GM21423 (cell line): Measurements from ENCODE around the gene ZNF691.
"Not testable (repeated sequence)": the region's sequence is repeated elsewhere in the genome, so short reads cannot be mapped to it uniquely, and the experiment has no call there.

Experiments
- ATAC-seq: cut with Tn5 transposase; IDR thresholded peaks from one replicate; pipeline ENCODE4 v1.9.1; 2021; ENCODE audit warnings: mild to moderate bottlenecking, moderate library complexity; ENCODE audit not compliant: unreplicated experiment

ZNF691 gene

DNA sequence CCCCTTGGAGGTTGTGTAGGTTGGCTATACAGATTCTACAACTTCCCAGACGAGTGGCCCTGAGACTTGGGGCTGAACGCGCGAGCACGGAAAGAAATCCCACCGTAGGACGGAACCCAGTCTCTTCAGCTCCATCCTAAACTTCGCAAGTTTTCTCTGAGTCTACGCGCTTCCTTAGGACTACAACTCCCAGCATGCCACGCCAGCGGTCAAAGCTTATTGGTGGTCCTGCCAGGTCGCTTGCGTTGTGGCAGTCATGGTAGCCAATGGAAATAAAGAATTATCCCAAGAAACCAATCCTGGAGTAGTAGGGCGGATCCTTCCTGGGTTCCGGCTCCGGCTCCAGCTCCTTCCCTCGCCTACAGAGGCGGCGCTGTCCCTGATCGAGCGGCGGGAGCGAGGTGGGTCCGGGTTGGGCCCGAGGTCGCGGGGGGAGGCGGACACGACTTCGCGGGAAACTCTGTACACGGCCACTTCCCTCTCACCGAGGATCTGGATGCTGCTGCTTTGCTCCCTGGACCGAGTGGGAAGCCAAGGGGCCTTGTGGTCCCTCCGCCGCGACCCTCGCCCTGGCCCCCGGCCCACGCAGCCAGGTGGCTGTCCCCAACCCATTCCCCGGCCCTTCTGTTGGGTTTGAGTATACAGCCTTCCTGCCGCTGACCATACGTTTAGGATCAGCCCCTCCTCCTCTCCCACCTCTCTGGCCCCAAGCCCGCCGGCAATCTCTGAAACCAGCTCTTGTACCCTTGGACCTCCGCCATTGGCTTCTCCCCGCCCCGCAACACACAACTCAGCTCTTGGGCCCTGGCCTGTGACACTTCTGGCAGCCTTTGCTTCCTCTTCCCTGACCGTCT, at the start of gene ZNF691:
Gene ZNF691 (plus strand): TSS at position 357 of the 854 bp plus-strand sequence. CDS start 3,046 bp downstream, outside the sequence.
- ATAC-seq: peak; percentile 80

- no peak for ATAC-seq
These were observed 49.0 kb upstream of the ZNF691 start for GRCh38 chr1:42797414-42797813.

DNA sequence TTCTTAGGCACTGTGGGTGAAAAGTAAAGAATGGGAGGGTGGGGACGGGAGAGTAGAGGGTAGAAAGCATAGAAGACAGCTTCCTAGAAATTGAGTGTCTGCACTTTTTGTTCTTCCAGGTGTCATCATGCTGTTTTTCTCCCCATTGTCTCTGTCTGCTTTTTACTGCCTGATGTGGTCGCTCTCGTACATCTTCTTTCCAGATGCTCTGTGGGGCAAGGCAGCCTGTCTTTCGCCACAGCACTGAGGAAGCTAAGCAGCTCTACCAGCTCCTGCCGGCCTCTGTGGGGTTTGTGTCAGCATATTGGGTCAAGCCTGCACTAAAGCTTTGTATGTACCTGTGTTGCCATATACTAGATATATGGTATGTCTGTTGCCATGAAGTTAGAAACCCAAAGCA, 48.4 kb upstream of the ZNF691 start:
- no peak for ATAC-seq

GRCh38 chr1:42801832-42802473, 44.5 kb upstream of the ZNF691 start:
- no peak for ATAC-seq

DNA sequence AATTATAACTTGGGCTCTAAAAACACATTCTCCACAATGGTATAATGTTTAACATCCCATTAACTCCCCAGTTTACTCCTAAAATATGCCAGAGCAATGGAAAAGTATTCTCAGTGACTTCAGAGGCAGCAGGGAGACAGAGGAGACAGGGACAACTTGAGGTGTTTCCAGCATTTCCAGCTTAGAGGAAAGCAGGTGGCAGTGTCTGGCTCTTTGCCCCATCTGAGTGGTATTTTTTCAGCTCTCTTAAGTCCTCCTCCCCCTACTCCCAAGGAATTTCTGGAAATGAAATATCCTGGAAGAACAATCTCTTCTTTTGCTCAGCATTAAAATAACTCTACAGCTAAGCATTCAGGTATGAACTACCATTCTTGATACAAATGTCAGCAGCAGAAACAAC, 40.2 kb upstream of the ZNF691 start:
- no peak for ATAC-seq

- no peak for ATAC-seq
These were observed 39.8 kb upstream of the ZNF691 start for GRCh38 chr1:42806593-42806992.

DNA sequence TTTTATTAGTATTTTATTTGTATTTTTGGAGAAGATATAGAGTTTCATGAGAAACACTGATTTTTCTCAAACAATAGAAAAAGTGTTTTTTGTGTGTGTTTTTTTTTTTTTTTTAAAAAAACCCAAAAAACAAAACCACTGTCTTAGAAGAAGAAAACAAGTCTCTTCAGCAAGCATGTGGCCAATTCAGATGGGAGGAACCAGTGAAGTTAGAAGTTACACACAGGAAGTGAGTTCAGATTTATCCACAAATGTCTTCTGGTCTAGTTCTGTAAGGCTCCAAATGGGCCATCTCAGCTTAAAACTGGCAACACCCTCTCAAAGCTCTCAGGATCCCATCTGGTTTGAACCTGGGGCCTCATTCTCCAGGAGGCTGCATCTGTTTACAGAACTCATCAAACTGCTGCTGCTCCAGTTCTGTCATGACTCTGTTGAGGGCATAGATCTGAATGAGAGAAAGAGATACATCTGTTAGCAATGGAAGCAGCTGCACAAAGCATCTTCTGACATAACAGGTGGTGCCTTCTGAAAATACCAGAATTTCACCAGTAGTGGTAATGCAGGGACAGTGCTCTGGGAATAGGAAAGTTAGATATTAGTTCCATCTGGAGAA, 39.3 kb upstream of the ZNF691 start:
- no peak for ATAC-seq

- not testable (repeated sequence) for ATAC-seq
These were observed 31.6 kb upstream of the ZNF691 start for GRCh38 chr1:42814815-42815214.

- ATAC-seq: peak; percentile 4
These were observed 30.4 kb upstream of the ZNF691 start for GRCh38 chr1:42815941-42816584.

- ATAC-seq: peak; percentile 82
These were observed 29.6 kb upstream of the ZNF691 start, which contains the start of the genes ERMAP and SVBP for GRCh38 chr1:42816585-42817439. TSS of gene ERMAP (plus strand) at chr1:42817122. CDS start at chr1:42830449, 13,327 bp downstream. TSS of gene SVBP (minus strand) at chr1:42817397. CDS start at chr1:42816544, 853 bp downstream.

GRCh38 chr1:42817440-42817767, 29.0 kb upstream of the ZNF691 start:
- peak; percentile 3 for ATAC-seq

DNA sequence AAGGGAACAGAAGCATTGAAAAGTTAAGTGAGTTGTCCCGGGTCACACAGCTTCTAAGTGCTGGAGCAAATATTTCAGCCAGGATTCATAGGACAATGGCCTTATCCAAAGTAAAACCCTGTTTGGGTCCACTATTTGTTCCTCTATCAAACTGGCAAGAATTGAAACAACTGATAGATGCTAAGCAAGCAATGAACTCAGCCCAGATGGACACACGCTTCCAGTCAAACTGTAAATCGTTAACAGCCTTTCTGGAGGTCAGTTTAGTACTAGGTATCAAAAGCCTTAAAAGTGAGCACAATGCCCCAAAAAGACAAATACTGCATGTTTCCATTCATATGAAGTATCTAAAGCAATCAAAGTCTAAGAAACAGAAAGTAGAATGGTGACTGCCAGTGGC, 28.4 kb upstream of the ZNF691 start:
- no peak for ATAC-seq

GRCh38 chr1:42820813-42821212, 25.6 kb upstream of the ZNF691 start:
- ATAC-seq: no peak

DNA sequence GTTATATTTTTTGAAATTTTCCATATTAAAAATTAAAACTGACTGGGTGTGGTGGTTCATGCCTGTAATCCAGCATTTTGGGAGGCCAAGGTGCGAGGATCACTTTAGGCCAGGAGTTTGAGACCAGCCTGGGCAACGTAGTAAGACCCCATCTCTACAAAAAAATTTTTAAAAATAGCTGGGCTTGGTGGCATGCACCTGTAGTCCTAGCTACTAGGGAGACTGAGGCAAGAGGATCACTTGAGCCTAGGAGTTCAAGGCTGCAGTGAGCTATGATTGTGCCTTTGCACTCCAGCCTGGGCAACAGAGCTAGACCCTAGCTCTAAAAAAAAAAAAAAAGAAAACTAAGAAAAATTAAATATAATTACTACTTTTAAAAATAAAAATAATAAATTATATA, 24.7 kb upstream of the ZNF691 start:
- no peak for ATAC-seq

- no peak for ATAC-seq
These were observed 23.5 kb upstream of the ZNF691 start for GRCh38 chr1:42822800-42823392.

GRCh38 chr1:42824481-42825035, 21.9 kb upstream of the ZNF691 start:
- ATAC-seq: no peak

GRCh38 chr1:42825036-42825851, 21.2 kb upstream of the ZNF691 start:
- ATAC-seq: no peak

GRCh38 chr1:42830631-42831030, 15.8 kb upstream of the ZNF691 start:
- ATAC-seq: no peak

- ATAC-seq: no peak
These were observed 15.1 kb upstream of the ZNF691 start for GRCh38 chr1:42831273-42831672.
